Ishikawa (cell line): Measurements from ENCODE around the gene GBGT1.

Source experiments
- CEBPB ChIP-seq: IDR thresholded peaks from 2 replicates; pipeline ENCODE4 v1.6.1; 2012
- CREB1 ChIP-seq: IDR thresholded peaks from 2 replicates; pipeline ENCODE4 v1.6.1; 2012; ENCODE audit warnings: low read depth
- EGR1 ChIP-seq: IDR thresholded peaks from 2 replicates; pipeline ENCODE4 v1.6.1; 2012
- EP300 ChIP-seq: IDR thresholded peaks from 2 replicates; pipeline ENCODE4 v1.6.1; 2012; ENCODE audit warnings: borderline replicate concordance
- FOXM1 ChIP-seq: IDR thresholded peaks from 2 replicates; pipeline ENCODE4 v1.6.1; 2012; ENCODE audit warnings: low read depth, borderline replicate concordance
- NFIC ChIP-seq: IDR thresholded peaks from 2 replicates; pipeline ENCODE4 v1.6.1; 2012
- RAD21 ChIP-seq: IDR thresholded peaks from 2 replicates; pipeline ENCODE4 v1.6.1; 2012; ENCODE audit warnings: low read depth
- TAF1 ChIP-seq: IDR thresholded peaks from 2 replicates; pipeline ENCODE4 v1.6.1; 2012; ENCODE audit warnings: low read depth, mild to moderate bottlenecking
- TCF12 ChIP-seq: IDR thresholded peaks from 2 replicates; pipeline ENCODE4 v1.6.1; 2012; ENCODE audit warnings: low read depth
- TEAD4 ChIP-seq: IDR thresholded peaks from 2 replicates; pipeline ENCODE4 v1.6.1; 2012
- YY1 ChIP-seq: IDR thresholded peaks from 2 replicates; pipeline ENCODE4 v1.6.1; 2012; ENCODE audit warnings: low read depth
- ZBTB7A ChIP-seq: IDR thresholded peaks from 2 replicates; pipeline ENCODE4 v1.6.1; 2012; ENCODE audit warnings: low read depth
- TF ChIP-seq, protein P1 (sequence below): IDR thresholded peaks from 2 replicates; pipeline ENCODE4 v1.6.1; 2012
- TF ChIP-seq, protein P2 (sequence below): IDR thresholded peaks from 2 replicates; pipeline ENCODE4 v1.6.1; 2012; ENCODE audit warnings: low read depth, mild to moderate bottlenecking
- TF ChIP-seq, protein P3 (sequence below): IDR thresholded peaks from 2 replicates; pipeline ENCODE4 v1.6.1; 2012

The GBGT1 gene

DNA sequence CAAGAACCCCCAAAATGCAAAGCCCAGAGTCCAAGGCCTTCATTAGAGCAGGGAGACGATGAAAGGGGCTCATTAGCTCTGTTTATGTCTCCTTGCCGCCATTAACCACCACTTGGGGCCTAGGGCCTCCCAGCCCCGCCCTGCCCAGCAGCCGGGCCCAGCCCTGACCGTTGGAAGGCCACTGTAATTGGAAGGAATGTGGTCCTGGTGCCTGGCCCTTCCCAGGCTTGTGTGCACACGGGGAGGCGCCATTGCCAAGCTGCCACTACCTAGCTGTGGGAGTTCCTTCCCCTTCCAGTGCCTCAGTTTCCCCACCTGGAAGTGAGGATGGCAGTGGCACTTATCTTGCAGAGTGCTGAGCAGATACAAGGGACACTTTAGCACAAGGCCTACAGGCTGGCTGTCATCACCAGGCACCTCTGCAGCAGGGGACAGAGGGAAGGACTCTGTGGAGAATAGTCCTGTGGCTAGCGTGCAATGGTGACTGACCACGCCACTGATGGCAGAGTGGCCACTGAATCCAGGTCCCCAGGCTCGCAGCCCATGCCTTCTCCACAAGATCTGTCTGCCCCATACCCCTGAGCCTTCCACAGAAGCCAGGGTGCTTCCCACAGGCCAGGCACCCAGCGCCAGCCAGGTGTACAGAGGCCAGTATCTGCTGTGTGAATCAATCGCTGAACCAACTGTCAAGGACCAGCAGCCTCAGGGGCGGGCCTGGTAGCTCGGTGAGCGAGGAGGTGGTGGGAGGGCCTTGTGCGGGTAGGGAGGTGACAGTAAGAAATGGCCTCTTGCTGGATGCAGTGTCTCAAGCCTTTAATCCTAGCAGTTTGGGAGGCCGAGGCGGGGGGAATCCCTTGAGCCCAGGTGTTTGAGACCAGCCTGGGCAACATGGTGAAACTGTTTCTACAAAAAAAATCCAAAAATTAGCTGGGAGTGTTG is 20.8 kb downstream of the GBGT1 start:
- TF ChIP-seq ZBTB7A: no peak
- TF ChIP-seq, protein P1, sequence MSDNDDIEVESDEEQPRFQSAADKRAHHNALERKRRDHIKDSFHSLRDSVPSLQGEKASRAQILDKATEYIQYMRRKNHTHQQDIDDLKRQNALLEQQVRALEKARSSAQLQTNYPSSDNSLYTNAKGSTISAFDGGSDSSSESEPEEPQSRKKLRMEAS: no peak
- TF ChIP-seq, protein P2, sequence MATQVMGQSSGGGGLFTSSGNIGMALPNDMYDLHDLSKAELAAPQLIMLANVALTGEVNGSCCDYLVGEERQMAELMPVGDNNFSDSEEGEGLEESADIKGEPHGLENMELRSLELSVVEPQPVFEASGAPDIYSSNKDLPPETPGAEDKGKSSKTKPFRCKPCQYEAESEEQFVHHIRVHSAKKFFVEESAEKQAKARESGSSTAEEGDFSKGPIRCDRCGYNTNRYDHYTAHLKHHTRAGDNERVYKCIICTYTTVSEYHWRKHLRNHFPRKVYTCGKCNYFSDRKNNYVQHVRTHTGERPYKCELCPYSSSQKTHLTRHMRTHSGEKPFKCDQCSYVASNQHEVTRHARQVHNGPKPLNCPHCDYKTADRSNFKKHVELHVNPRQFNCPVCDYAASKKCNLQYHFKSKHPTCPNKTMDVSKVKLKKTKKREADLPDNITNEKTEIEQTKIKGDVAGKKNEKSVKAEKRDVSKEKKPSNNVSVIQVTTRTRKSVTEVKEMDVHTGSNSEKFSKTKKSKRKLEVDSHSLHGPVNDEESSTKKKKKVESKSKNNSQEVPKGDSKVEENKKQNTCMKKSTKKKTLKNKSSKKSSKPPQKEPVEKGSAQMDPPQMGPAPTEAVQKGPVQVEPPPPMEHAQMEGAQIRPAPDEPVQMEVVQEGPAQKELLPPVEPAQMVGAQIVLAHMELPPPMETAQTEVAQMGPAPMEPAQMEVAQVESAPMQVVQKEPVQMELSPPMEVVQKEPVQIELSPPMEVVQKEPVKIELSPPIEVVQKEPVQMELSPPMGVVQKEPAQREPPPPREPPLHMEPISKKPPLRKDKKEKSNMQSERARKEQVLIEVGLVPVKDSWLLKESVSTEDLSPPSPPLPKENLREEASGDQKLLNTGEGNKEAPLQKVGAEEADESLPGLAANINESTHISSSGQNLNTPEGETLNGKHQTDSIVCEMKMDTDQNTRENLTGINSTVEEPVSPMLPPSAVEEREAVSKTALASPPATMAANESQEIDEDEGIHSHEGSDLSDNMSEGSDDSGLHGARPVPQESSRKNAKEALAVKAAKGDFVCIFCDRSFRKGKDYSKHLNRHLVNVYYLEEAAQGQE: no peak

DNA sequence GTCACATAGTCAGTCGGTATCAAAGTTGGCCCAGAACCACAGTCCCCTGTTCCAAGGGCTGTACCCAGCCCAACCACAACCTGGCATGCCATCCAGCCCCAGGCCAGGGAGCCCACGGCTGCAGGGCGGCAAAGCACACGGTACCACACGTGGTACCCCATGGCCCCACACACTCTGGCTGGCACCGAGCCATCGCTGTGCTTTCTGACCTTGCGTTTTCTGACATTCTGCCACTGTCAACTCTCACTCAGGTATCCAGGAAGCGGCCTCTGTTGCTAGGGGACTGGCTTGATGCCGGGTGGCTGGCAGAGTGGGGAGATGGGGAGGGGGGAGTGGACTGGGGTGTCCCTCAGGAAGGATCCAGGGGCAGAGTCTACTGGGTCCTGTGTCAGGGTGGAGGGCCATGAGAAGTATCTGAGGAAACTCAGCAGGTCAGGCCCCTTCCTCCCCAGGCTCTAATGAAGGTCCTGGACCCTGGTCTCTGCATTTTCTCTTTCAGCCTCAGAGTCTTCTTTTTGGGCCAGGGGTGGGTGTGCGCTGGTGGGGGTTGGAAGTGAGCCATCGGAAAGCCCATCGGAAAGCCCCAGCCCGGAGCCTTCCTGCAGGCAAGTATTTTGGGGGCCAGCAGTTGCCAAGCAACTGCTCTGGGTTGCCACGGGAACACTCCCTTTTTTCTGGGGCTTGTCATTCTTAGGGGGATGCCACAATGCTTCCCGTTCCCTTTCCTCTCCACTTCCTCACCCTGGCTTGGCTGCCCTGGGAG is 21.7 kb downstream of the GBGT1 start:
- TF ChIP-seq YY1: no peak
- TF ChIP-seq CEBPB: no peak
- TF ChIP-seq NFIC: no peak
- TF ChIP-seq EGR1: no peak
- TF ChIP-seq, protein P3, sequence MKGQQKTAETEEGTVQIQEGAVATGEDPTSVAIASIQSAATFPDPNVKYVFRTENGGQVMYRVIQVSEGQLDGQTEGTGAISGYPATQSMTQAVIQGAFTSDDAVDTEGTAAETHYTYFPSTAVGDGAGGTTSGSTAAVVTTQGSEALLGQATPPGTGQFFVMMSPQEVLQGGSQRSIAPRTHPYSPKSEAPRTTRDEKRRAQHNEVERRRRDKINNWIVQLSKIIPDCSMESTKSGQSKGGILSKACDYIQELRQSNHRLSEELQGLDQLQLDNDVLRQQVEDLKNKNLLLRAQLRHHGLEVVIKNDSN: no peak
- TF ChIP-seq, protein P1: no peak
- no peak for TF ChIP-seq EP300
- TF ChIP-seq CREB1: no peak
- no peak for TF ChIP-seq FOXM1
- TF ChIP-seq TEAD4: no peak
- no peak for TF ChIP-seq RAD21
- no peak for TF ChIP-seq TCF12
- no peak for TF ChIP-seq TAF1
- TF ChIP-seq ZBTB7A: no peak
- TF ChIP-seq, protein P2: no peak

DNA sequence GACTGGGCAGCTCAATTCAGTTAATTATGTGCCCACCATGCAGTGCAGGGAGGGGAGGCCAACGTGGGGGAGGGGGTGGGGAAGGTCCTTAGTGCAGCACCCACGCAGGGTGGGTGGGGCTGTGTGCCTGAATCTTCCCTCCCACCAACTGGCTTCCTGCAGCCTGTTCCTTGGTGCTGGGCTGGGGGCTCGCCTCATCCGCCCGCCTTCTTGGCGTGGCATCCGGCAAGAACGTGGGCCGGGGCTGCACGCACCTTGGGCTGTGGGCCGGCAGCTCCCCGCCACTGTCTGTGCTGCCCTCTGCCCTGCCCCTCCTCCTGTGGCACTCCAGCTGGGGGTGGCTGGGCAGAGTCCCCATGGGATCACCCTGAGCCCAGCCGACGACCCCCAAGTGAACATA is 23.1 kb downstream of the GBGT1 start:
- TF ChIP-seq YY1: no peak
- no peak for TF ChIP-seq ZBTB7A
- no peak for TF ChIP-seq RAD21
- TF ChIP-seq FOXM1: no peak
- no peak for TF ChIP-seq TEAD4
- TF ChIP-seq, protein P2: no peak
- TF ChIP-seq TCF12: no peak
- TF ChIP-seq EP300: no peak
- TF ChIP-seq TAF1: no peak
- TF ChIP-seq, protein P1: no peak
- no peak for TF ChIP-seq CREB1
- TF ChIP-seq, protein P3: no peak
- no peak for TF ChIP-seq EGR1
- no peak for TF ChIP-seq CEBPB
- TF ChIP-seq NFIC: no peak

DNA sequence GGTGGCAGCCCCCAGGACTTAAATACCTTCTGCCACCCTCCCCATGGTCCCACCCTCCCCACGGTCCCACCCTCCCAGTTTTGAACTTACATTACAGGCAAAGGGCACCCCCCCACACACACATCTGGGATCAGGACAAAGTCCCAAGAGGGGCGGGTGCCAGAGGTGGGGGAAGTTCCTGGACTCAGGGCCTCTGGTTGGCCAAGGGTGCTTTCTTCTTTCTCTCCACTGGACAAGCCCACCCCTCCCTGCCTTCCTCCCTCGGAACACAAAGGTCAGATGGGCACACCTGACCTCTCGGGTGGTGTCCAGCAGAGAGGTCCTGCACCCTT is 23.6 kb downstream of the GBGT1 start:
- TF ChIP-seq TCF12 (no peak), TAF1 (no peak), ZBTB7A (no peak), TEAD4 (no peak), CEBPB (no peak), CREB1 (no peak), EGR1 (no peak), YY1 (no peak), RAD21 (no peak)
- TF ChIP-seq, protein P2: no peak
- TF ChIP-seq, protein P1: no peak
- TF ChIP-seq, protein P3: no peak
